Muscle layer of colon (tissue), 2 donors: ENCODE data around the gene CDSN.

Source experiments
- H3K27ac ChIP-seq: one replicate; pipeline ENCODE4 v1.7.0; 2013; ENCODE audit warnings: low read depth, mild to moderate bottlenecking, low read length, moderate library complexity
- H3K27me3 ChIP-seq, 2 donors: one replicate each; pipeline ENCODE4 v1.7.0; 2013; ENCODE audit warnings: low read length in 2 of 2, mild to moderate bottlenecking in 2 of 2; ENCODE audit not compliant: insufficient read depth in 2 of 2, control insufficient read depth in 1 of 2
- H3K36me3 ChIP-seq: one replicate; pipeline ENCODE4 v1.7.0; 2013; ENCODE audit warnings: mild to moderate bottlenecking, low read length; ENCODE audit not compliant: insufficient read depth
- H3K4me1 ChIP-seq: one replicate; pipeline ENCODE4 v1.7.0; 2013; ENCODE audit warnings: mild to moderate bottlenecking, low read length; ENCODE audit not compliant: insufficient read depth
- H3K4me3 ChIP-seq, 2 donors: one replicate each; pipeline ENCODE4 v1.7.0; 2013; ENCODE audit warnings: low read length in 2 of 2, low read depth in 1 of 2, mild to moderate bottlenecking in 1 of 2, moderate library complexity in 1 of 2
- H3K9ac ChIP-seq: one replicate; pipeline ENCODE4 v1.7.0; 2013; ENCODE audit warnings: low read length
- H3K9me3 ChIP-seq: one replicate; pipeline ENCODE4 v1.7.0; 2013; ENCODE audit warnings: mild to moderate bottlenecking, low read length
- donor health status: abdominal sarcoma.
- donor health status: Adenocarcinoma of cecum.

Gene CDSN

GRCh38 chr6:31158863-31159855 lies 38.9 kb upstream of the CDSN start:
- Histone ChIP-seq H3K9ac (peak overlapping the region; percentile 61), H3K4me3 (peak overlapping the region; percentile 48 to 94), H3K27ac (peak overlapping the region; percentile 67), H3K27me3 (no peaks in the 10 kb centered on the region), H3K4me1 (peaks cover 19% of the 10 kb centered on the region), H3K9me3 (no peaks in the 10 kb centered on the region), H3K36me3 (peaks cover 17% of the 10 kb centered on the region)

- Histone ChIP-seq H3K4me1 (peaks cover 19% of the 10 kb centered on the region), H3K9me3 (no peaks in the 10 kb centered on the region), H3K9ac (peak within 1 kb of the TSS; percentile 61), H3K36me3 (peaks cover 20% of the 10 kb centered on the region), H3K27me3 (no peaks in the 10 kb centered on the region), H3K27ac (peak within 1 kb of the TSS; percentile 67), H3K4me3 (peak within 1 kb of the TSS; percentile 48 to 94)
Measured at GRCh38 chr6:31158140-31158862, 38.1 kb upstream of the CDSN start, which contains the start of gene TCF19. Gene TCF19 (plus strand): TSS chr6:31158589. CDS start chr6:31159470, 881 bp downstream.

GRCh38 chr6:31157513-31158139 lies 37.4 kb upstream of the CDSN start, which contains the start of gene CCHCR1:
Gene CCHCR1 (minus strand): TSS chr6:31157802. CDS start chr6:31157600, 202 bp downstream.
- H3K27me3 ChIP-seq = no peaks in the 10 kb centered on the region
- H3K9ac ChIP-seq = peak within 1 kb of the TSS; percentile 61
- H3K4me3 ChIP-seq = peak within 1 kb of the TSS; percentile 48 to 94
- H3K9me3 ChIP-seq = no peaks in the 10 kb centered on the region
- H3K27ac ChIP-seq = peak within 1 kb of the TSS; percentile 67
- peaks cover 20% of the 10 kb centered on the region for H3K36me3 ChIP-seq
- peaks cover 19% of the 10 kb centered on the region for H3K4me1 ChIP-seq

- Histone ChIP-seq H3K27me3 (no peaks in the 10 kb centered on the region), H3K4me1 (peaks cover 19% of the 10 kb centered on the region), H3K27ac (no peak overlapping the region), H3K4me3 (no peak overlapping the region), H3K9ac (no peak overlapping the region), H3K9me3 (no peaks in the 10 kb centered on the region), H3K36me3 (peaks cover 20% of the 10 kb centered on the region)
Measured at GRCh38 chr6:31156641-31157040, 36.4 kb upstream of the CDSN start.

DNA sequence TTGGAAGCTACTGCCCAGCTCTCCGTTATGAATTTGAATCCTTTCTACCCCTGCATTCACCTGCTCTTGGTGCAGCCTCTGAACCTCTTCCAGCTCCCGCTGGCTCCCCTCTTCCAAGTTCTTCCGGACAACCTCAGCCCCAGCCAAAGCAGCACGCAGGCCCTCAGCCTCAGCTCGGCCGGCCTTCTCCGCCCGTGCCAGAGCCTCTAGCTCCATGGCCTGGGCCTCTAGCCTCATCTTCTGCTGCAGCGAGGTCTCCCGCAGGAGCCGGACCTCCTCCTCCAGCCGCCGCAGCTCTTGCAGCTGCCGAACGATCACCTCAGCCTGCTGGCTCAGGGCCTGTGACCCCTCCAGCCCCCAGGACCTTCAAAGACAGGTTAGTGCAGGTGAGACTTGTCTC lies 34.2 kb upstream of the CDSN start:
- Histone ChIP-seq H3K4me1 (peaks cover 14% of the 10 kb centered on the region), H3K36me3 (peaks cover 20% of the 10 kb centered on the region), H3K4me3 (no peak overlapping the region), H3K9me3 (no peaks in the 10 kb centered on the region), H3K9ac (no peak overlapping the region), H3K27ac (no peak overlapping the region), H3K27me3 (no peaks in the 10 kb centered on the region)

DNA sequence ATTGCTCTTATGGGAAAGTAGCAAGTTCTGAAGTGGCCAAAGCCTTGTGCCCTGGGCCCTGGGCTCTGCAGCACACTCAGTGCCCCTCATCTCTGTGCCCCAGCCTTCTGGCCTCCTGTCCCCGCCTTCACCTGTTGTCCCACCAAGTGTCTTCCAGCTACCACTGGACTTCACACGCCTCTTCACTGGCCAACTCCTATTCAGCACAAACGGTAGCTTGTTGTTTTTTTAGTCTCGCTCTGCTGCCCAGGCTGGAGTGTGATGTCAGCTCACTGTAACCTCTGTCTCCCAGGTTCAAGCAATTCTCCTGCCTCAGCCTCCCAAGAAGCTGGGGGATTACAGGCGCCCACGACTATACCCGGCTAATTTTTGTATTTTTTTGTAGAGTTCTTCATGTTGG lies 32.5 kb upstream of the CDSN start:
- H3K36me3 ChIP-seq = peaks cover 20% of the 10 kb centered on the region
- peaks cover 6% of the 10 kb centered on the region for H3K4me1 ChIP-seq
- no peak overlapping the region for H3K4me3 ChIP-seq
- H3K27ac ChIP-seq = no peak overlapping the region
- no peak overlapping the region for H3K9ac ChIP-seq
- no peaks in the 10 kb centered on the region for H3K27me3 ChIP-seq
- no peaks in the 10 kb centered on the region for H3K9me3 ChIP-seq

- Histone ChIP-seq H3K27ac (no peak overlapping the region), H3K4me1 (no peaks in the 10 kb centered on the region), H3K9me3 (no peaks in the 10 kb centered on the region), H3K9ac (no peak overlapping the region), H3K4me3 (no peak overlapping the region), H3K36me3 (peaks cover 11% of the 10 kb centered on the region), H3K27me3 (no peaks in the 10 kb centered on the region)
Measured at GRCh38 chr6:31149827-31150447, 29.7 kb upstream of the CDSN start.

GRCh38 chr6:31145386-31145785 lies 25.1 kb upstream of the CDSN start:
- peaks cover 5% of the 10 kb centered on the region for H3K4me1 ChIP-seq
- H3K36me3 ChIP-seq = no peaks in the 10 kb centered on the region
- no peak overlapping the region for H3K27ac ChIP-seq
- no peaks in the 10 kb centered on the region for H3K9me3 ChIP-seq
- H3K4me3 ChIP-seq = no peak overlapping the region
- H3K9ac ChIP-seq = no peak overlapping the region
- no peaks in the 10 kb centered on the region for H3K27me3 ChIP-seq

DNA sequence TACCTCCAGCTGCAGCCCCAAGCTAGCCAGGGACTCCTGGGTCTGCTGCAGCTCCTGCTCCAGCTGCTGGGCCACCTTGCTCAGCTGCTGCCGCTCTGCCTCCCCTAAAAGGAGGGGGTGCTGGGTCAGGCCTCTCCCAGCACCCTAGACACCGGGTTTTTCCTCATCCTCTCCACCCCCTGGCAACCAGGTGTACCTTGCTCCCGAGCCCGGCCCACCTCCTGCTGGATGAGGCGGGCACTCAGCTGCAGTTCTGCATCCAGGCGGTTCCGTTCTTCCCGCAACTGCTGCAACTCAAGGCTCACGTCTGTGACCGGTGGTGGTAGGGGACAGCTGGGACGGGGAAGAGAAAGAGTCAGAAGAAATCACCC lies 24.7 kb upstream of the CDSN start:
- Histone ChIP-seq H3K9me3 (no peaks in the 10 kb centered on the region), H3K27me3 (no peaks in the 10 kb centered on the region), H3K4me1 (peaks cover 5% of the 10 kb centered on the region), H3K36me3 (no peaks in the 10 kb centered on the region), H3K27ac (no peak overlapping the region), H3K4me3 (no peak overlapping the region), H3K9ac (no peak overlapping the region)

- Histone ChIP-seq H3K9me3 (no peaks in the 10 kb centered on the region), H3K36me3 (no peaks in the 10 kb centered on the region), H3K27me3 (no peaks in the 10 kb centered on the region), H3K4me1 (peaks cover 5% of the 10 kb centered on the region), H3K27ac (no peak overlapping the region), H3K9ac (no peak overlapping the region), H3K4me3 (no peak overlapping the region)
Measured at GRCh38 chr6:31144296-31144969, 24.2 kb upstream of the CDSN start.
